Measurements from ENCODE around the gene PRR23E. TPM values are rescaled to one million over a fixed set of nuclear protein-coding genes. Genes with fewer than 3 reads are reported as not detected.

The PRR23E gene, protein sequence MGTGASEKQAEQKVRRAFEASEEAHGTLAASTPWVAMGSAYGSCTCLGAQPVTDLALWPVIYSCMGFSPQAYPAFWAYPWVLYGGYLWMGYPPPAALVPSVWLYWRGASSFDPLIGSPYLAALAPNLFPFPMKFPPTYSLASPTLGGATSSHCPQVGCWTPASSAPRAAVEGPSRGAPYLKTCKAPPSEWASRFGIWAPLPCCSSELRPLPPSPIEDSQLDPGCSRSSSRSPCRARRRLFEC
- total RNA-seq (2014; rRNA removed; shearing (Covaris generic)), result not detected in 2 replicates

DNA sequence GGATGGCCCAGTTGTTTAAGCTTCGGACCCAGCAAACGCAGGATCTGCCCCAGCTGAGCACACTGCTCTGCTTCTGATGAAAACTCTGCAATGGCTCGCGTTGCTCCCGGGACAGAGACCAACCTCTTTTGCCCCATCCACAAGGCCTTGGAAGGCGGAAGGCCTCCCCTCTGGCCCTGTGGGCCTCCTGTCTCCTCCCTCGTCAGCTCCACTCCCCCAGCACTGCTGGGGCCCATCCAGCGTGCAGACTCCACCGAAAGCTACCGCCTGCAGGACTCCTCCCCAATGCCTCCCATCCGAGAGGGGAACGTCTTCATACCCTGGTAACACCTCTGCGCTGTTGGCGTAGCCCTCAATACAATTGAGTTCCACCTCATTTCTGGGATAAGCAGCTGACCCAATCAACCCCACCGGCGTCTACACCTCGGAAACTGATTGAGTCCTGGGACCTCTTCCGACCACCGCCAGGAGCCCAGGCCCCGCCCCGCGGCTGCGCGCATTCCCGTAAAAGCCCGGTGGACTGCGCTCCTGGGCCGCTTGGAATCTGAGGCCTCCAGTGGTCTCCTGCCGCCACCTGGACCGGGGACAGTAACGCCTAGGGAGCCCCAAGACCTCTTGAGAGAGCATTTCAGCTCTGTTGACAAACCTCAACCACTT lies at the start of gene PRR23E:
Gene PRR23E (plus strand): TSS at position 556 of the 657 bp plus-strand sequence. CDS start 3,555 bp downstream, outside the sequence.
- DNase-seq (ENCODE audit: low spot score), result no peak

DNA sequence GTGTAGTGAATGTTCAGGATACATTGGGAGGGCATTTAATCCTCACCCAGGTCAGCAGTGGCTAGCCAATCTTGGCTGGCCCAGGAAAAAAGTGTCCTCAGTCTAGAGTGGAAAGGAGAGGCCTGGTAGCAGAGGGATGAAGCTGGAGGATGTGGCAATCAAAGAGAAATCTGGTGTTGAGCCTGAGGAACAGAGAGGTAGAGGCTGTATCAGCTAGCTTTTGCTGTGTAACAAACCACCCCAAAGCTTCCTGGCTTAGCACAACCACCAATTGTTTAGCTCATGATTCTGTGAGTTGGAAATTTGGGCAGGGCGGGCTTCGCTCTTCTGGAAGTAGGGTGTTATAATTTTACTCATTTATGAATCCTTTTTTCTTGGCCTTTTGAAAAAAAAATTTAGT lies 49.8 kb upstream of the PRR23E start:
- no peak for DNase-seq (ENCODE audit: low spot score)

DNA sequence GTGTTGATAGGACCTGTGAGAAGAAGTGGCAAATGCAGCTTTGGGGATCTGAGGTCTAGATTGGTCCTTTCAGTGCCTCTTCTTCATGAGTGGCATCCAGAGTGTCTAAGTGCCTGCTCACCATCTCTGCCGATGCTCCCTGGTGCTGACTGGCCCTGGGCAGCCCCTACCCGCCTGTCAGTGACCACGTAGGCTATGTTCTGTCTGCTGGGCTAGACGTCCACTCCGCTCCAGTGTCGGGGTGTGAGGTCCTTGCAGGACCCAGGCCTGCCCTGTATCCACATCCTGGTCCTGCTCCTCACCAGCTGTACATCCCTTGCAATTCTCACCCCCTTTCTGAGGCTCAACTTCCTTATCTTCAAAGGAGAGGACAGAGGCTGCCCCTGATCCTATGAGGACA lies 48.3 kb upstream of the PRR23E start:
- DNase-seq (ENCODE audit: low spot score), result no peak

DNA sequence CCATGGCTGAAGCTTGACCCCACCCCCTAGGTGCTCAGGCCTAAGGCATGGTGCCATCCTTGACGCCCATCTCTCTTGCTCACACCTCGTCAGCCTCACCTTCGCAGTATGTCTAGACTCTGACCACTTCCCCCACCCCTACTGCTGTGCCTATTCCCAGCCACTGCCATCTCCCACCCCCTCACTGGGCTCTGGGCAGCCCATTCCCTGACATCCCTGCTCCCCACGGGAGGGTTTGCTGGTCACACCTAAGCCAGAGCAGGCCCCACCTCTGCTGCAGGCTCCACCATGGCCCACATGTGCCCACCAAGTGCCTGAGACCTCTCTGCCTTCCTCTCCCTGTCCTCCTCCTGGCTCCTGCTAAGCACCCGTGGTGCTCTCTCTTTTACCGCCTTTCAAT lies 47.7 kb upstream of the PRR23E start:
- no peak for DNase-seq (ENCODE audit: low spot score)

DNA sequence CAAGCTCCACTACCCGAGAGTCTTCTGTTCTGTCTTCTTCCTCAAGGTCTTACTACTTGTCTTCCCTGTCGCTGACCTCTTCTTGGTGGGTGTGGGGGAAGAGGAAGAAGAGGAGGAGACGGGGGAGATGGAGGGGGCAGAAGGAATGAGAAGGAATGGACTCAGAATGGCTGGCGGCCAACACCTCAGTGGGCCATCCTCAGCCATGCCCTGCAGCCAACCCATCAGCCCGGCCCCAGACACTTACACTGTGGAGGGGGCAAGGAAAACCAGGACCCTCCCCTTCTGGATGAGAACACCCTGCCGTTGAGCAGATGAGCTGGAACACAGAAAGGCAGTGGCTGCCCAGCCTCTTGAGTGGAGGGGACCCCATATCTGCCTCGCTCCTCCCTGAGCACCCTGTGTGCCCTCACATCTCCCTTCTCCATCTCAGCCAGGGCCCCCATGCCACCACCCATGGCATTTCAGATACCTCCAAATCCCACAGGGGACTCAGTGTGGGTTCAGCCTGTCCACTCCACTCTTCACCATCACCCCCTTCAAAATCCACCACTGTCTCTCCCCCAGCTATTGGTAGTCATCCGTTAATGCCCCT lies 45.5 kb upstream of the PRR23E start:
- no peak for DNase-seq (ENCODE audit: low spot score)

DNA sequence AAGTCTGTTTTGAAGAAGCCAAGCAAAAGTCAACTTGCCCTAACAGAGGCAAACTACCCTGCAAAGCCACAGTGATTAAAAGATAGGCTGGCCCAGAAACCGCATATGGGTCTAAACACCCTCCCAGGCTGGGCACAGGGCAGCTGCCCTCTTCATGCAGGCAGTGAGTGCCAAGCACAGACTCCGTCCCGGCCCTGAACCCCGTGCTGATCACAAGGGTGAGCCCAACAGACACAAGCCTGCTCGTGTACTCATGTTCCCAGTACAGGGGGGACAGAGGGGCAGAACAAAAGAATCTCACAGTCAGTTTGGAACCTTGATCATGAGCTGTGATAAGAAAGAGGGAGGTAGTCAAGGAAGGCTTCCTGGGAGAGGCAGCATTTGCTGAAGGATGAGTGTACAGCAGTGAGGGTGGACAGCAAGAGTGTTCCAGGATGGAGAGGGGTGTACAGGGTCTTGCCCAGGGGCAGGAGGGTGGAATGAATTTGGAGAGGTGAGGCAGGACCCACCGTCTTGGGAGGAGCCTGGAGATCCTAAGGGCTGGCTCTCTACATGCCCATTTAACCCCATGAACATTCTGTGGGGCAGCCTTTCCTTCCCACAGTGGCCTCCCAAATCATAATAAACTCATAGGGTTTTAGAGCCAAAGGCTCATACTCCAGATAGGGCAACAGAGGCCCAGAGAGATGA lies 43.2 kb upstream of the PRR23E start:
- DNase-seq (ENCODE audit: low spot score), result no peak

DNA sequence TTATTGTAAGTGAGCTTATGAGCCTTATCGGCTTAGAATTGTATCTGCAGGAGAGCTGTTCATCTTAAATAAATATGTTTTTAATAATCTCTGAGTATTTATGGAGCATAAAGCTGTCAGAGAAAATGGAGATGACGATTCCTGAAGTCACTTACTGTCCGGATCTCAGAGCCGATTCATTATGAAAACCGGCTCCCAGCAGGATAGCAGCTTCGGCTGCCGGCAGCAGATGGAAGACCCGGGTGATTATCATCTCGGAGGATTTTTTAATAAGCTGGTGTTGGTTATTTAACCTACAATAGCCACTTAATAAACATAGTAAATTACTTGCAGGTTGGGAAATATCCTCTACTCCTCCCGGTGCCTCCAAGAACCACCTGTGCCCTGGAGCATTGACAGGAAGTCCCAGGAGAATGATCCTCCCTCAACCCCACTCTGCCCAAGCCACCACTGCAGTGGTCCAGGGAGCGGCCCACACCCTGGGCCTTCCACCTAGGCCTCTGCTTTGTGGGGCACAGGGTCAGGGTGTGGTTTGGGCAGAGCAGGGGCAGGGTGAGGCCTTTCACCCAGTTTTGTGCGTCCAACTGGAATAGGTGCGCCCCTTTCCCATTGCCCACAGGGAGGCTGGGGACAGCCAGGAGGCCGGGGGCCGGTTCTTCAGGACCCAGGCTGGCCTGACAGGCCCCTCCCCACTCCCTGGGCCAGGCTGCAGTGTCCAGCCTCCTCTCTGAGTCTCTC lies 42.2 kb upstream of the PRR23E start:
- DNase-seq (ENCODE audit: low spot score), result no peak

DNA sequence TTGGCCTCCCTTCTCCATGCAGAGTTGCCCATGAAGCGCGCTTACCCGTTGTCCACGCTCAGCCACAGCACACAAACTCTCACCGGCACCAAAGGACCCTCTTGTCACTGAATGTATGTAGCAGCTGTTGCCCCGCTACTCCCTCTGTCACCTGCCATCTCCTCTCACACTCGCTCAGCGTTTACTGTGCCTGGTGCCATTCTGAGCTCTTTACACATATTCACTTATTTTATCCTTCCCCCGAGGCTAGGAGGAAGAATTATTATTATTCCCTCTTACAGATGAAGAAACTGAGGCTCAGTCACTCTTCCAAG lies 41.7 kb upstream of the PRR23E start:
- no peak for DNase-seq (ENCODE audit: low spot score)

DNA sequence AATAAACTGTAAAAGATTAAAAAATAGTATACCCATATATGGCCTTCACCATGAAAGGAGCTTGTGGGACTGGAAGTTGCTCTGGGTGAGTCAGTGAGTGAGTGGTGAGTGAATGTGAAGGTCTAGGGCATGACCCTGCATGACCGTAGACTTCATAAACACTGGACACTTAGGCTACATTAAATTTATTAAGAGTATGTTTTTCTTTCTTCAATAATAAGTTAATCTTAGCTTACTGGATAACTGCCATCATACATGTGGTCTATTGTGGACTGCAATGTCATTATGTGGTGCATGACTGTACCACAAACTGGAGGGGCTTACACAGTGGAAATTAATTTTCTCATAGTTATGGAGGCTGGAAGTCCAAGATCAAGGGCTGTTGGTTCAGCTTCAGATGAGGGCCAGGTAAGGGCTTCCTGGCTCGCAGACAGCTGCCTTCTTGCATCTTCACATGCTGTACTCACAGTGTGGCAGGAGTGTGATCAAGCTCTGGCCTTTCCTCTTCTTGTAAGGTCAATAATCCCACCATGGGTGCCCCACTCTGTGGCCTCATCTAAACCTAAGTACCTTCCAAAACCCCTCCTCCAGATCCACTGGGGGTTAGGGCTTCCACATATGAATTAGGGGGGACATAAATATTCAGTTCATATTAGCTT lies 40.8 kb upstream of the PRR23E start:
- no peak for DNase-seq (ENCODE audit: low spot score)

DNA sequence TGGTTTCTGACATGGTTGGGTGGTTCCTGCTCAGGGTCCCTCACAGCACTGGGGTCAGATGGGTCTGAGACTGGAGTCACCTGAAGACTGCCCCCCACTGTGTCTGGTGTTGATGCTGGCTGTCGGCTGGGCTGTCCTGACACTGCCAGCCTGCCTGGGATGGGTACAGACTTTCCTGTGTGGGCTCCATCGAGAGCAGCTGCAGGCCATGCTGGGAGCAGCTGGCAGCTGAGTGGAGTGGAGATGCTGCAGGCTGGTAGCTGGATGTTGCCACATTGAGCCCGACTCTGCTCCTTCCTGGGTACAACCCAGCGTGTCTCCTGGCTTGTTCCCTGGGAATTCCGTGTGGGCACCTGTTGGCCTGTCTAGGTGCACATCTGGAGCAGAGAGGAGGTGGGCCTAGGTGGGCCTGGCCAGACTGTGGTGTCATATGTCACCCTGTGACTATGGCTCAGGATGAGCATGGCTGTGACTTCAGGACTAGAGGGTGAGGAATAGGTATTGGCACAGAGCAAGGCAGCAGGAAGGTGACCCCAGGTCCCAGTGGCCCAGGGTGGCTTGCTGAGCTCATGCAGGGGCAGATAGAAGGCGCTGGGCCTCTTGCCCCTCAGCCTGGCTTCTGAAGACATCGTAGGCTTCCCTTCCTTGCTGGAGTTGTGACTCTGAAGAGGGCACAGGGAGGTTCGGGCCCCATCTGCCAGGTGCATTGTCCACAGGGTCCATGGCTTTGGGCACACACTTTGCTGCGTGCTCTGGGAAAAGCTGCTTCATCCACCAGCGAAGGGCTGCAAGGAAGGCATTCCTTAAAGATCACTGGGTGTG lies 40.0 kb upstream of the PRR23E start:
- no peak for DNase-seq (ENCODE audit: low spot score)

DNA sequence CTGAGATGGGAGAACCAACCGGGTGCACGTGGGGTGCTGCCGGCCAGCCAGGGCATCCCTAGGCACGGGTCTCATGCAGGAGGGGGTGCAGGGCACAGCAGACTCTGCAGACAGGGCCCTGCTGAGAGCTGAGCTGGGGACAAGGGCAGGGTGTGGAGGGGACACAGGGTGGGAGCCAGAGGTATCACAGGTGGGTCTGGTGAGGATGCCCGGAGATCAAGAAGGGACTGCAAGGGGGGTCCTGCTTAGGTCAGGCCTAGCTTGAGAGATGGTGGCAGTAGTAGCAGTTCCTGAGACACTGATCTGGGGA lies 39.5 kb upstream of the PRR23E start:
- DNase-seq (ENCODE audit: low spot score), result no peak

DNA sequence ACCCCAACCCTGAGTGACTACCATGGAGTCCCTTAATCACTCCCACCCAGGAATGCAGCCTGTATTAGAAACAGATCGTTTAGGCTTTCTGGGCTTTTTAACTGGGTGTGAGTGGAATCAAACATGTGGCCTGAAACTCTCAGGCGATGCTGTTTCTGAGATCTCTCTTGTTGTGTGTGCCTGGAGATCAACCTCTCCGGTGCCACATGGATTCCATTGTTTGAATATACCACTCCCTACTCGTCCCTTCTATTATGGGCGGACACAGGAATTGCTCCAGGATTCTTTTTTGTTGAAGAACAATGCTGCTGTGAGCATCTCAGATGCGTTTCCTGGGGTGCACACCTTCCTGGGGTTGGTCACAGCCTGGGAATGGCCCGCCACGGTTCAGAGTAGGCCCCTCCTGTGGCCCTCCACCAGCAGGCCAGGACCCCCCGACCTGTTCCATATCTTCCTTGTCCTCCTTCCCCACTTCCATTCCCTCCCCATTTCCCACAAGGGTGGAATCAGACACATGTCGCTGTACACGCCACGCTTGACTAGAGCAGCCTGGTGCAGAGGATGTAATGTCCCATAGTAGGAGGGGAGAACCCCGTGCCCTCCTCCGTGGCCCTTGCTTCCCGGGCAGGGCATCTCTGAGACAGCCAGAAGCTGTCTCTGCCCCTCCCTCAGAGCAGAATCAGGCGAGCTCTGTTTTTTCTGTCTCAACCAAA lies 36.4 kb upstream of the PRR23E start:
- DNase-seq (ENCODE audit: low spot score), result no peak

DNA sequence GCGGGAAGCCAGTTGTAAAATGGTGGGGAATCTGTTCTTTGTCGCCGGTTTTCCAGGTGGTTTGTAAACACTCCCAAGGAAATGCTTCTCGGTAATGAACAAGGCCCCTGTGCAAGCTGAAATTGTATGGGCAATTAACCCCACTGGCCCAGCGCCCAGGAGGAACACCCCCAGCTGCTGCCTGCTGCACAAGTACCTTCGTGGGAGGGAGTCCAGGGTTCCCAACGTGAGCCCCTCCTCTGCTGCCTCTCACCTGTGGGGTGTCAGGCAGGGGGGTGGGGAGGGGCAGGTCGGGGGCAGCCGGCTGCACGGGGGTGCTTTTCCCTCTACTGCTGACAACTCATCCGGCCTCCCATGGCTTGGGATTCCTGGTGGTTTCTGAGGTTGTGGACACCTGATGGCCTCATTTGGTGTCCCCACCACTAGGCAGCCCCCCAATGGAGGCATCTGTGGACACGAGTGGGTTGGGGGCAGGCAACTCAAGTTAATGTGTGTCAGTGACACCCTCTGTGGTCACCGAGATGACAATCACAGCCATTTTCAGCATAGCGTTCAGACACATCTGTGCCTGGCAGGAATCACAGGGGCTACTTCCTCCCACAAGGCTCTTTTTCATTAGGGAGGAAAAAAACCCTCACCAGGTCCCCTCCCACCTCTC lies 35.6 kb upstream of the PRR23E start:
- DNase-seq (ENCODE audit: low spot score), result no peak

DNA sequence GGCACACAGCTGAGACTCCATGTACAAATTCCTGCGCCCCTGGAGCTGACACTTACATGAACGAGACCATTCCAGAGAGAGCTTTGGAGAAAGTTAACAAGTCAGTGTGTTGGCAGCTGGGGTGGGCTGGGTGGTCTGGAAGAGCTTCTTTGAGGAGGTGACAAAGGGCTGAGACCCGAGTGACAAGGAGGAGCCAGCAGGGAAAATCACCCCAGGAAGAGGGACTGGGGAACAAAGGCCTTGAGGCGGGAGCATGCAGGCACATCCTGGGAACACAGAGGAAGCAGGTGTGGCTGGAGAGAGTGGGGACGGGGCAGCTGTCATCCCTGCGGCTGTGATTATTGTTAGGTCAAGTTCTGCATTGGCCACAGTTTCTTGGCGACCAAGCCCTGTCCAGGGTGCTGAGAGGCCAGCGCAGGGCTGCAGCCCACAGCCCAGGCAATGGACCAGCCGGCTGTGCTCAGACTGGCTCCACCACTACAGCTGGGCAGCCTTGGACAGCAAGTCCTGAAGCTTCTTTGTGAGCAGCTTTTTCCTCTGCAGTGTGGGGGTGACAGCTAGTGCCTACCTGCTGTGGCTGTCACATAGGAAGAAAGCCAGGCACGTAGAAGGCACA lies 34.2 kb upstream of the PRR23E start:
- peak; percentile 19 for DNase-seq (ENCODE audit: low spot score)

DNA sequence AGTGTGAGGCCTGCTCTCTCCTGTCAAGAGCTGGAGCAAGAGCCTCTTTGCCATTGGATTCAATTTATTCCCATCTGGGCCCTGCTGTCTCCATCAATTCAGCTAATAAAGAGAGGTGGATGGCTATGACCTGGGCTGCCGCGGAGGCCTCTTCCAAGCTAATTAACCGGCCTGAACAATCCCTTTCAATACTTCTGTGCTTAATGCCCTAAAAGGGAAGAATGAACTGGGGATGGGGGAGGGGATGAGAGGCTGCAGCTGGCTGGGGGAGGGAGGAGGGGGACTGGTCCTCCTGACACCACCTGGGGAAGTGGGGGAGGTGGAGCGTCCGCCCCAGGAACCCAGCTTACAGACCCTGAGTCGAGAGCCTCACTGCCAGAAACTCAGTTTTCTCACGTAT lies 33.4 kb upstream of the PRR23E start:
- DNase-seq (ENCODE audit: low spot score), result no peak

DNA sequence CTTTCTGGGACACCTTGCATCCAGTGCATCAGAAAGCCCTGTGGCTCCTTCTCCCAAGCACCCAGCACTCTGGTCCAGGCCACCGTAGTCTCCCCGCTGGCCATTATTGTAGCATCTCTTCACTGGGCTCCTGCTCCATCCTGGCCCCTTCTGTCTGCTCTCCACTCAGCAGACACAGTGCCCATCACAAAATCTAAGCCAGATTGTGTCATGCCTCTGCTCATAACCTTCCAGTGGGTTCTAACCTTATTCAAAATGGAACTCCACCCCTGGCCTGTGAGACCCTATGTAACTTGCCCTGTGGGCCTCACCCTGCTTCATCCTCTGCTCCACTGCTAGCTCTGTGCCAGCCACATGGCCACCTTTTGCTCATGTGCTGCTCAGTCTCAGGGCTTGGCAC lies 31.7 kb upstream of the PRR23E start:
- DNase-seq (ENCODE audit: low spot score), result no peak

DNA sequence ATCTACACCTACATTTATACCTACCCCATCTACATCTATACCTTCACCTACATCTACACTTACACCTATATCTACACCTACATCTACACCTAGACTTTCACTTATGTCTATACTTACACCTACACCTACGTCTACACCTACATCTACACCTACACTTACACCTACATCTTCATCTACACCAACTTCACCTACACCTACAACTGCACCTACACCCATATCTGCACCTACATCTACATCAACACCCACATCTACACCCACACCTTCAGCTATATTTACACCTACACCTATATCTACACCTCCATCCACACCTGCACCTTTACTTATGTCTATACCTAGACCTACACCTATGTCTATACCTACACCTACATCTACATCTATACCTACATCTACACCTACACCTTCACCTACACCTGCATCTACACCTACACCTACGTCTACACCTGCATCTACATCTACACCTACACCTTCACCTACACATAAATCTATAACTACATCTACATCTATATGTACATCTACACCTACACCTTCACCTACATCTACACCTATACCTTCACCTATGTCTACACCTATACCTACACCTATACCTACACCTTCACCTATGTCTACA lies 30.9 kb upstream of the PRR23E start:
- no peak for DNase-seq (ENCODE audit: low spot score)

DNA sequence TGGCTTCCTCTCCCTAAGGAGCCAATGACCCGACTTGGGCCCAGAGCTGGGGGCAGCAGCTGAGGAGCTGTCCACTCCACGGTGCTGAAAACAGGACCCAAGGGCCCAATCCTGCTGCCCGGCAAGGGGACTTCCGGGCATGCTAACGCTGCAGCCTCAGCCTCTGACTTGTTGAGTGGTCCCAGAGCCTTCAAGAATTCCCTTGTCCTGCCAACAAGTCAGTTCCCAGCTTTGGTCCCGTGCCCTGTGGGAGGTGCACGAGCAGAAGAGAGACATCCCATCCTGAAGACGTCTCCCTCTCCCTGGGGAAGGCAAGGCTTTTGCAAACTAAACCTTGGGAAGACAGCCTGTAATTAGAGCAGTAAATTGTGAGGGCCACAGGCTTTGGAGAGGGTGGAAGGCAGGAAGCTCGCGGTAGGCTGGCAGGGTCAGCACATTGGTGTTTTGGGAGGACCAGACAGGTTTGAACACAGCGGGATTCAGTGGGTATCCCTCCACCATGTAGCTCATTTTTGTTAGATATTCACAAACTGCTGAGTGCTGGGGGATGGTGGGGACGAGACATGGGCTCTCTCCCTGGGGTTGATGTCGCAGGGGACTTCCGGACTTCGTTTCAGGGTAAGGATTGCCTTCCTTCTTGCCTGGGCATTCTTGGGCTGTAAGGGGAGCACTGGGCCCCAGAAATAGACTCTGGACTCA lies 29.8 kb upstream of the PRR23E start:
- DNase-seq (ENCODE audit: low spot score), result no peak
